ENCODE data around the gene DLK1. TPM values are rescaled to one million over a fixed set of nuclear protein-coding genes. Genes with fewer than 3 reads are reported as not detected.

The DLK1 gene
- polyA plus RNA-seq, 1 donor (not counting 4 experiments of a cell fraction or from before 2014, with no cell fraction given): not detected

GRCh38 chr14:100730581-100730980 lies 3.9 kb downstream of the DLK1 start:
- Histone ChIP-seq H3K9me3 (ENCODE audit: control insufficient read depth, low read depth, low read length) (no peaks in the 10 kb centered on the region), H3K36me3 (ENCODE audit: control insufficient read depth in 2 of 2, extremely low read depth in 1 of 2, insufficient read depth in 2 of 2, low read length in 2 of 2) (no peaks in the 10 kb centered on the region), H3K4me3 (ENCODE audit: control insufficient read depth in 2 of 3, extremely low read depth in 1 of 3, insufficient read depth in 2 of 3, low read depth in 1 of 3, low read length in 3 of 3) (no peak overlapping the region), H3K9me1 (ENCODE audit: control insufficient read depth, extremely low read depth, insufficient read depth, low read length) (no peaks in the 10 kb centered on the region), H3K4me1 (ENCODE audit: control insufficient read depth, extremely low read depth, insufficient read depth, low read length) (no peaks in the 10 kb centered on the region), H3K9ac (ENCODE audit: control insufficient read depth, extremely low read depth, insufficient read depth, low read length) (no peak overlapping the region), H2AFZ (ENCODE audit: control insufficient read depth, low read length) (no peak overlapping the region), H3K27ac (ENCODE audit: control insufficient read depth, insufficient read depth, low read length) (no peak overlapping the region), H3K4me2 (ENCODE audit: control insufficient read depth, extremely low read depth, insufficient read depth, low read depth, low read length) (no peak overlapping the region), H3K79me2 (ENCODE audit: control insufficient read depth, insufficient read depth, low read length) (no peaks in the 10 kb centered on the region), H4K20me1 (ENCODE audit: control insufficient read depth, extremely low read depth, insufficient read depth, low read length) (no peaks in the 10 kb centered on the region), H3K27me3 (ENCODE audit: control insufficient read depth, extremely low read depth, insufficient read depth, low read length) (peaks cover 61% of the 10 kb centered on the region)
- TF ChIP-seq CTCF (optimal IDR thresholded peaks at IDR 0.05 in 1 of 3, IDR thresholded peaks at IDR 0.05 in 1 of 3, conservative IDR thresholded peaks at IDR 0.05 in 1 of 3; ENCODE audit: extremely low read depth in 1 of 3, insufficient read depth in 2 of 3, low read length in 3 of 3): no peak
- dilution Hi-C loops (cut with MboI; ENCODE audit: extremely low pct_ligation_motif_present, low sequenced_read_pairs): no loop called here
- no peak for DNase-seq (ENCODE audit: low read depth, low spot score)
- no peak for FAIRE-seq

- Histone ChIP-seq H3K4me1 (ENCODE audit: control insufficient read depth, extremely low read depth, insufficient read depth, low read length) (no peaks in the 10 kb centered on the region), H3K9me3 (ENCODE audit: control insufficient read depth, low read depth, low read length) (no peaks in the 10 kb centered on the region), H3K9ac (ENCODE audit: control insufficient read depth, extremely low read depth, insufficient read depth, low read length) (no peak overlapping the region), H3K4me3 (ENCODE audit: control insufficient read depth in 2 of 3, extremely low read depth in 1 of 3, insufficient read depth in 2 of 3, low read depth in 1 of 3, low read length in 3 of 3) (no peak overlapping the region), H3K27ac (ENCODE audit: control insufficient read depth, insufficient read depth, low read length) (no peak overlapping the region), H3K4me2 (ENCODE audit: control insufficient read depth, extremely low read depth, insufficient read depth, low read depth, low read length) (no peak overlapping the region), H3K79me2 (ENCODE audit: control insufficient read depth, insufficient read depth, low read length) (no peaks in the 10 kb centered on the region), H3K27me3 (ENCODE audit: control insufficient read depth, extremely low read depth, insufficient read depth, low read length) (peaks cover 56% of the 10 kb centered on the region), H3K9me1 (ENCODE audit: control insufficient read depth, extremely low read depth, insufficient read depth, low read length) (no peaks in the 10 kb centered on the region), H2AFZ (ENCODE audit: control insufficient read depth, low read length) (no peak overlapping the region), H4K20me1 (ENCODE audit: control insufficient read depth, extremely low read depth, insufficient read depth, low read length) (no peaks in the 10 kb centered on the region), H3K36me3 (ENCODE audit: control insufficient read depth in 2 of 2, extremely low read depth in 1 of 2, insufficient read depth in 2 of 2, low read length in 2 of 2) (no peaks in the 10 kb centered on the region)
- TF ChIP-seq EZH2 (IDR thresholded peaks at IDR 0.05; ENCODE audit: low read length) (no peak), CTCF (optimal IDR thresholded peaks at IDR 0.05 in 1 of 3, IDR thresholded peaks at IDR 0.05 in 1 of 3, conservative IDR thresholded peaks at IDR 0.05 in 1 of 3; ENCODE audit: extremely low read depth in 1 of 3, insufficient read depth in 2 of 3, low read length in 3 of 3) (no peak)
- FAIRE-seq (no peak), DNase-seq (ENCODE audit: low read depth, low spot score) (no peak)
- dilution Hi-C loops (cut with MboI; ENCODE audit: extremely low pct_ligation_motif_present, low sequenced_read_pairs): no loop called here
Measured at GRCh38 chr14:100731011-100731670, 4.4 kb downstream of the DLK1 start.
